ENCODE results near the gene CCDC154.
"Not testable (repeated sequence)": the region's sequence is repeated elsewhere in the genome, so short reads cannot be mapped to it uniquely, and the experiment has no call there.

CCDC154 gene

DNA sequence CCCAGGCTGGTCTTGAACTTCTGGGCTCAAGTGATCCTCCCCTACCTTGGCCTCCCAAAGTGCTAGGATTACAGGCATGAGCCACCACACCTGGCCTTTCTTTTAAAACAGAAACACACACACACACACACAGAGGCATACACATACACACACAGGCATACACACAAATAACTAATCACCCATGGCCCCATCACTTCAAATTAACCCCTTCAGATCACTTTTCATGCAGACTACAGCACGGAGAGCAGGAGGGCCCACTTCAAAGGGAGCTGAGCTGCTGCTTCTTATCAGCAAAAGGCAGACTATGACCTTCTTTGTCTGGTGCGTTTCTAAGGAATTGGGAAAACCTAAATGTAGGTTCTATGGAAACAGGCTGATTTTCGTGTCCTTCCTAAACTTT lies 28.6 kb upstream of the CCDC154 start:
- no peak for DNase-seq (ENCODE audit: low spot score)

DNA sequence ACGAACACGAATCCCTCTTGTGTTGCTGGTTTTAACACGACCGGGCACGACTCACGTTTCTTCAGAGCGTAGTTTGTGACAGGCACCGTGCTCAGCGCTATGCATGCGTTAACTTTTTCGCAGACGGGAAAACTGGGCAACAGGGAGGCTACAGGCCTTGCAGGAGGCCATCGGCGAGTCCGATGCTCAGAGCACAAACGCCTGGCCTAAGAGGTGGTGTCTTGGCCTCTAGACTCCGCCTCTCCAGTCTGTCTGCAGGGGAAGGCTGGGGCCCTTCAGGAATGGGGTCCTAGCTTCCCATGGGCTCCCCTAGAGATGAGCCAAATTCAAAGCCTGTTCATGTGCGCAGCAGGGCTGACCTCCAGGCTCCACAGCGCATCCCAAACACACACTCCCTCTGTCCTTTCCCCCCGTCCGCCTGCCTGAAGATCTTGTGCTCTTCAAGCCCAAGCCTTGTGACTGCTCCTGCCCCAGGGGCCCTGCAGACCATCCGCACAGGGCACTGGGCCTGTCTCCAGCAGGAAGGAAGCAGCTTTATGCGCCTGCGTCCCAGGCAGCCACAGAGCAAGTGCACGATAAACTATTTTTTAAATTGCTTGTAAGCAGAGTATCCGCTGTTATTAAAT lies 27.3 kb upstream of the CCDC154 start:
- DNase-seq (ENCODE audit: low spot score), result no peak

DNA sequence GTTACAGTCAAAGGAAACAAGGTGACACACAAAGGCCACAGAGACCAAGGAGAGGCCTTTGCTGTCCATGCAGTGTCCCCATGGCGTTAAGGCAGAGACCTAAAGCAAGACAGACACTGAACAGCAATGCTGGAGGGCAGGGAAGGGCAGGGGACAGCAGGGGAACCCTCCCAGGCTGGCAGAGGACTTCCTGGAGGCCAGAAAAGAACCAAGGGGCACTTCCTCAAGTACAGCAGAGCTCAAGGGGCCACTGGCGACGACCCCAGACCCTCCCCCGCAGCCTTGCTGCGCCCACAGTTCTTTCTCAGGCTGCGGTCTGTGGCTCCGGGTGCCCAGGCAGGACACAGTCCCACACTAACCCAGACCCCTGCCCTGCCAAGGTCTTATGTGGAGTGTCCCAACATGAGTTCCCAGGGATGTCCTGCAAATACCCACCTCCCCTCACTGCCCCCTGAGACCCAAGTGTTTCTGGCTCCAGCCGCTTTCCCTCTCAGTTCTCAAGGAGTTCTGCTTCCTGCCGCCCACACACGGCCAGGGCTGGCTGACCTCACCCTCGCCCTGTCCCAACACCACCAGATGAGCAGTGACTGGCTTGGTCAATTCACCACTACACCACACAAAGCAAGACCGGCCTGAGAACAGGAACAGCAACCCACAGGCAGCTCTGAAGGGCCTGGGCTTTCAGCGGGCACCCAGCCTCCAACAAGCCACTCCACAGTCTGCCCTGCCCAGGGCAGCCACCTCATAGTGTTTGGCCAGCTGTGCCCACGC lies 26.3 kb upstream of the CCDC154 start:
- DNase-seq (ENCODE audit: low spot score), result no peak

DNA sequence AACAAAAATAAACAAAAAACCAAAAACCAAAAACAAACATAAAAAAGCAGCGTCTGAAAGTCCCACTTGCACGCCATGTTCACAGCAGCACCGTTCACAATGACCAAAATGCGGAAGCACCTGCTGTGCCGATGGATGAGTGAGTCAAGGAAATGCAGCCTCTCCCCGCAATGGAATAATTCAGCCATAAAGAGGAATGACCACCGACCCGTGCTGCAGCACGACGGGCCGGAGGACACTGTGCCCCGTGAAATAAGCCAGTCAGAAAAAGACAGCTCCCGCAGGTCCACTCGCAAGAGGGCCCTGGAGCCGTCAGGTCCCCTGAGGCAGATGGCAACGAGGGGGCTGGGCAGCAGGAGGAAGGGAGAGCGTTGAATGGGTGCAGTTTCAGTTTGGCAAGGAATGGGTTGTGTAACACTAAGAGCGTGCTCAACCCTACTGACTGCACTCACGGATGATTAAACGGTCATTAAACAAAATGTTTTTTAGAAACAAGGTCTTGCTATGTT lies 25.4 kb upstream of the CCDC154 start:
- DNase-seq (ENCODE audit: low spot score), result no peak

DNA sequence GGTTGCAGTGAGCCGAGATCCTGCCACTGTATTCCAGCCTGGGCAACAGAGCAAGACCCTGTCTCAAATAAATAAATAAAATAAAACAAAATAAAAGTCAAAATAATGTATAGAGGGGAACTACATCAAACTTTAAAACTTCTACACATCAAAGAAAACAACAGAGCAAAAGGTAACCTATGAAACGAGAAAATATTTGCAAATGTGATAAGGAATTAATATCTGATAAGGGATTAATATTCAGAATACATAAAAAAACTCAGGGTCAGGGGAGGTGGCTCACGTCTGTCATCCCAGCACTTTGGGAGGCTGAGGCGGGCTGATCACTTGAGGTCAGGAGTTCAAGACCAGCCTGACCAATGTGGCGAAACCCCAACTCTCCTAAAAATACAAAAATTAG lies 24.8 kb upstream of the CCDC154 start:
- DNase-seq (ENCODE audit: low spot score), result not testable (repeated sequence)

DNA sequence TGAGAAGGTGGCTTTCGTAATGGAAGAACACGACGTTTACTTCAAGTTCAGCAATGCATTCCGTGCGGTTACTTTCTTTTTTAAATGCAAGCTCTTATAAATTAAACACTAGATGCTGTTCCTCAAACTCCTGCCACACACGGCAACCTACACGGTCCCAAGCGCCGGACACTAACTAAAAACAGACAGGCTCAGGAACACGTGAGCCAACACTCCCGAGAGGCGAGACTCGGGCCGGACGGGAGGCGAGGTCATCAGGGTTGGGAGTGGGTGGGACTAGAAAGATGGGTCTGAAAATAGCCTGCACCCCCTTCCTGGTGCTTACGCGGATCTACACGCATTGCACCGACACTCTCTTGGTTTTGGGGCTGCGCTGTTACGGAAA lies 24.1 kb upstream of the CCDC154 start:
- no peak for DNase-seq (ENCODE audit: low spot score)

DNA sequence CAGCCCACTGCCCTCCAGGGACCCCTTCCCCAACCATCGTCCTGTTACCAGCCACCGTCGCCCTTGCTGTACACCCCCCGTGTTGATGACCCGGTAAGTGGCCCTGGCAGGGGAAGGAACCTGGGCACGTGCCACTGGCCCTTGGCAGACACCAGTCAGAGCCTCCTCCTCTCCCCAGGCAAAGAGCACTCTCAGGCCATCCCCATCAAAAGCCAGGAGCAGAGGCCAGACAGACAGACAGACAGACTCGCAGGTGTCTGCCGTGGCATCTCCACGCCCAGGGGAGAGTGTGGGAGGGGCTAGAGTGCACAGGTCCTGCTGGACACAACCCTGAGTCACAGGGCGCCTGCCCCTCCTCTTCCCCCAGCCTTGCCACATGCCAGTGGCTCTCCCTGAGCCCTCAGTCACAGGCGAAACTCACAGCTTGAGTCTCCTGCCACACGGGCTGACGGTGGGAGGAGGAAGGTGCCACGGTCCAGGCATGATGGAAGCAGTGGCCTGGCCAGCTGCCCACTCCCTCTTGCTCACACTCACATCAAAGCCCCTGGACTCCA lies 22.7 kb upstream of the CCDC154 start:
- DNase-seq (ENCODE audit: low spot score), result no peak

DNA sequence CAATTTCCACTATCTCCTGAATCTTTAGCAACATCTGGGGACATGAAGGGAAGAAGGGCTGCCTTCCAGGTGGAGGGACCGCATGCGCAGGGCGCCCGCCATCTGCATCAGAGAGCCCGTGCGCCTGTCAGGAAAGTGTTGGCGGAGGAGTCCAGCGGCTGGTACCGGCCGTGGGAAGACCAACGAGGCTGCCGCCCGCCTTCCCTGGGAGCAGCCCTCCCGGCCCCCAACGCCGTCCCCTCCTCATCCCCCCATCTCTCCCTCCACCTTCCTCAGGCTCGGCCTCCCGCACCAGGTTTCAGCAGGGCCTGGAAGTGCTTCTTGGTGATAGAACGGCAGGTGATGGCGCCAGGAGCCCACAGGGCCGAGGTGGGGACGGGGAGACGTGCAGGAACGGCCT lies 21.7 kb upstream of the CCDC154 start:
- no peak for DNase-seq (ENCODE audit: low spot score)

DNA sequence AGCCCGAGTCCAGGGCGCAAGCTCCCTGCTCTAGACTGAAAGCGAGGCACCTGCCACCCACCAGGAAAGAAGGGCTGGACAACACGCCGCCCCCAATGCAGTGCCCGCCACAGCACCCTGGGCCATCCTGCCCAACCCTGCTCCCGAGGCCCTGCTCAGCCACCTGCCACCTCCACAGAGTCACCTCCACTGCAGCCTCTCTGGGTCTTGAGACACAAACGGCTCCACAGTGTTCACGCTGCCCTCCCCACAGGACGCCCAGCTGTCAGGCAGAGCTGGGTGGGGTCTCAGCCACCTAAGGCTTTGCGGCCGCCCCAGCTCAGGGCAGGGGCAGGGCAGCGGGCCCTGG lies 21.2 kb upstream of the CCDC154 start:
- DNase-seq (ENCODE audit: low spot score), result no peak

DNA sequence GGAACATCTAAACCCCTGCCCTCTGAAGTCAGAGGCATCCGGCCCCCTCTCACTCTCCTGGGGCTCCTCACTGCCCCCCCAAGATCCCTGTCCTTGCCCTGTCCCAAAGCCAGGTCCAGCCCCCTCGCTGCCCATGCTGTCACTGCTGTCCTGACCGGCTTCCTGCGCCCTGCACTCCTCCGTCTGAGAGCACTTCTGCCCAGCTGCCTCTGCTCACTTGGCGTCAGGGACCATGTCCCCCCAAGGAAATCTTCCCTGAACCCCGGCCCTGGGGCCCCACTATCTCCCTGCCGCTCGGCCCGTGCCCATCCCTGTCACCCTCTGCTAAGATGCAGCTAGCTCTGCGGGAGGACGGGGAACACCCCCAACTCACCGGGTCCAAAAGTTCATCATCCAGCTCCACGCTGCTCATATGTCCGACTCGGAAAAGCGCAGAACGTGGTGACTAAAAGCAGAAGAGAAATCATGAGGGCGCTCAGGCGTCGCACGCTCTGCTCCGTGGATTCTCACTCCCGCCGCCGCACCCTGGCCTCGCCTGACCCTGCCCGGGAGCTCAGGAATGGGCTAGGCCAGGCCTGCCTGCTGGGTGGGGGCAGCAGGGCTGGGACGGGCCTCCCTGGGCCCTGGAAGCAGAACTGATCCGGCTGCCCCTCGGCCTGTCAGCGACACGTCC lies 20.7 kb upstream of the CCDC154 start:
- DNase-seq (ENCODE audit: low spot score), result no peak

DNA sequence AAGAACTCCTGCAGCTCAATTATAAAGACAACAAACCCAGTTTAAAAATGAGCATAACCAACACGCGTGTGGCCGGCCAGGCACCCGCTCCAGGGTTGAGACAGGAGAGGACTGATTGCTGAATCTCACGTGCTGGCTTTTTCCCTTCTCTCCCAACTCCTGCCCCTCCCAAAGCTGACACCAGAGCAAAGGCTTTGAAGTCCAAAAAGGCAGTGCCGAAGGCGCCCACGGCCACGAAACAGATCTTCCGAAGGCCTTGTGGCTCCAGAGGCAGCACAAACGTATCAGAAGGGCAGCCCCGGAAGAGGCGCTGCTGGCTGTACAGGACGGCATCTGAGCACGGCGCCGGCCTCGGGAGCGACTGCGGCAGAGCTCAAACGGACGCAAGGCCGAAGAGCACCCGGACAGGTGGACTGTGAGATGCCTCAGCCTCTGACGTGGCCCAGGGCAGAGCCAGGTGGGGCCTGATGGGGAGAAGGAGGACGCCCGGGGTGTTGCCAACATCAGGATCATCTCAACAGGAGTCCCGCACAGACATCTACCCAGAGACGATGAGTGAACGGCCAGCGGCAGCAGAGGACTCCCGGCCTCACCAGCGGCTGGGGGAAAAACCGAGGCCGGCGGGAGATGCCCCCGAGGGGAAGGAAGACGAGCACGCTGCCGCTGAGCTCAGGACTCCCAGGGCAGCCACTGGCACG lies 20.0 kb upstream of the CCDC154 start:
- DNase-seq (ENCODE audit: low spot score), result no peak

DNA sequence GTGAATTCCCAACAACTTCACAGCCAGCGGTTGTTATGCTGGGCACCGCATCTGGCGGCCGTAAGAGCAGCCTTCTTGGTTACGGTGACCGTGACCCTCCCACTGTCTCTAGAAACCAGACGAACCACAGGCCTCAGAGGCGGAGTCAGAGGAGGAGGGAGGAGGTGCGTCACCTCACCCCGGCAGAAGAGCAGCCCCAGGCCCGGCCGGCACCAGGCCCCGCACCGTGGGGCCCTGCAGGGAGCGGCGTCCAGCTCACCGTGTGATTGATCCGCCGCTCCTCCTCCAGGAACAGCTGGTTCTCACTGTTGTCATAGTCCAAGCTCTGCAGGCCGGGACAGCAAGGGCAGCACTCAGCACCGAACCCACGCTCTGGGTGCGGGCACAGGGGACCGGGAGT lies 16.8 kb upstream of the CCDC154 start:
- DNase-seq (ENCODE audit: low spot score), result no peak

DNA sequence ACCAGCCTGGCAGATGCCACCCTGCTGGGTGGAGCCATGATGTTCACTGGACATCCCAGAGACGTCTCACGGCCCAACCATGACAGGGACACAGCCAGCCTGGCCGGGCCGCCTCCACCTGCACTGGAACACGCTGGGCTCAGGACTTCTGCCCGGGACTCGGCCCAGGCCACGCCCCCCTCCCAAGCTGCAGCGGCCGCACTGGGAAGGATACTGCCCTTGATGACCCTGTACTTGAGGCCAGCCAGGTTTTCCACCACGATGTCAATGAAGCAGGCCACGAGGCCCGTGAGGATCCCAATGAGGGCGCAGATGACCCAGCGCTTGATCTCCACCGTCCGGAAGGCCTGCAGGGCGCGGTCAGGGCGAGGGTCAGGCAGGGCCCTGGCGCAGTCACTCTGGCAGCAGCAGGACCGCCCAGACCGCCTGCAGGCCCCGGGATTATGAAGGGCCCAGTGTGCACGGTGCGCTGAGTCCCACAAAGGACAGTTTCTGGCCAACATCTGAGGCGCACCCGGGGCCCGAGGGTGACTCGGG lies 16.3 kb upstream of the CCDC154 start:
- DNase-seq (ENCODE audit: low spot score), result no peak

DNA sequence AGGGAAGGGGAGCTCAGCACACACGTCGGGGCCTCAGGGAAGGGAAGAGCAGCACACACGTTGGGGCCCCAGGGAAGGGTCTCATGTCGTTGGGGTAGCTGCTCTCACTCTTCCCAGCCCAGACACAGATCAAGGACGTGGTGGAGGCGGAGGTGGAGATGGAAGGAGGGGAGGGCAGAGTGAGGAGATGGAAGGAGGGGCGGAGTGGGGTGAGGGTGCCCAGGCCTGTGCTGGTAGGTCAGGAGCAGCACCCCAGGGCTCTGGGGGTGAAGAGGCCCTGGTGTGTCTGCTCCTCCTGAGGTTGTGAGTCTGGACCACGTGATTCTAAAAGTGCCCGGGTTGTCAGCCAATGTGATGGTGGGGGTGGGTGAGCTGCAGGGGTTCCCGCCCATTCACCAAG lies 15.6 kb upstream of the CCDC154 start:
- DNase-seq (ENCODE audit: low spot score), result no peak

DNA sequence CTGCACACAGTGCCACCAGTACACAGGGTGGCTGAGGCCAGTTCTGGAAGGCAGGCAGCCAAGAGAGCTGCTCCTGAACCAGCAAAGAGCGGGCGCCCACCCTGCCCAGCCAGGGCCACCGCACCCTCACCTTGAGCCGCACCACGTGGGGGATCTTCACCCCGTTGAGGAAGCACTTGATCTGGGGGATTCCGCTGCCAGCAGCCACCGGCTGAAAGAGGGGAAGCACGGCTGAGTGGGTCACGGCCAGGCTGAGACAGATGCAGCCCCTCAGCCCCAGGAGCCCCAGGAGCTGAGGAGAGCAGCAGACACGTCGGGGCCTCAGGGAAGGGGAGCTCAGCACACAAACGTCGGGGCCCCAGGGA lies 14.6 kb upstream of the CCDC154 start:
- DNase-seq (ENCODE audit: low spot score), result no peak

DNA sequence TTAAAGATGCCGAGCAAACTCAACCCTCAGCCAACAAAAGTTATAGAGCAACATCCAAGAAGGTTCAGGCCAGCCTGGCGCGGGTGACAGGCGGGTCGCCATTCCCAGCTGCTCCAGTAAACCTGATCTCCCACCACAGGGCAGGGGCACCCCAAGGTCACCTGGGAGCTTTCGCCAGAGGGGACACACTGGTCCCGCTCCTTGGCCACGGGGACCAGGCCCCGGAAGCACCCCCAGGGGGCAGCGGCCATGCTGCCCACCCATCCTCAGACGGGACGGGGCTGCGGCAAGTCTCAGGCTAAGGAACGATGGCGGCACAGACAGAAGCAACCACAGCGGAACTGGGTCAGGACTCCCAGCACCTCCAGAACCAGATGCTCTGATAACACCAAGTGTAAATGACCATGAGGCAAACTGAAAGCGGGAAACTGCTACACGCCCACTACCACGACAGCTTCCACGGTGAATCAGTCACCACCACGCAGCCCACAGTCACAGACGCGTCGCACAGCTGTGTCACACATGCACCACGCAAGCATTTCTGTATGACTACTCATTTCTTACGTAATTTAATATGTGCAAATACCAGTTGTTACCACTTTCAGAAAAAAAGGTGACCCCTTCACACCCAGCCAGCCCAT lies 14.1 kb upstream of the CCDC154 start:
- DNase-seq (ENCODE audit: low spot score), result no peak

DNA sequence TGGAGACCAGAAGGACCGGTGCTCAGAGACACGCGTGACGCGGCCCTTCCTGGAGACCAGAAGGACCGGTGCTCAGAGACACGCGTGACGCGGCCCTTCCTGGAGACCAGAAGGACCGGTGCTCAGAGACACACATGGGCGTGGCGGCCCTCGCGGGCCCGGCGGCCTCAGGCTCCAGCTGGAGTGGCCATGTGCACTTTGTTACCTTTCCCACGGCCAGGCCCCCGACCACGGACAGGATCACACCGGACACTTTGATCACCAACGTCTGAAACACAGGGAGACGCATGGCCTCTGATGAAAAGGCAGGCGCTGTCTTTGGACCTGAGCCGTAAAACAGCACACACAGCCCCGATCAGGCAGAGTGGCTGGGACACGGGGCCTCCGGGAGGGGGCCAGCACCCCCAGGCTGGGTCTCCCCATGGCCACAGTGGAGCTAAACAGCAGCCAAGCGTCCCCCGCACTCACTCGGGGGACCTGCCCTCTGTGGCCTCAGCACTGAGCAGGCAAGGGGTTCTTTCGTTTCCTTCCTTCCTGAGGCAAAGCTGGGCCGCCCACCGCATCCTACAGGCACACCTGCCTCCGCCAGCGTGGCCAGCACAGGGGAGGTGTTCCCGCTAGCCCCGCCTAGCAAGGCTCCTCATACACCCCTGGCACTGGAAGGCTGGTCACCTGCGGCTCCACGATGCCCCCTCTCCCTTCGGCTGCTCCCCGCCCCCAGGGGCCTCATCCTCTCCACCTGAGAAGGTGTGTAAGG lies 13.3 kb upstream of the CCDC154 start:
- DNase-seq (ENCODE audit: low spot score), result no peak

DNA sequence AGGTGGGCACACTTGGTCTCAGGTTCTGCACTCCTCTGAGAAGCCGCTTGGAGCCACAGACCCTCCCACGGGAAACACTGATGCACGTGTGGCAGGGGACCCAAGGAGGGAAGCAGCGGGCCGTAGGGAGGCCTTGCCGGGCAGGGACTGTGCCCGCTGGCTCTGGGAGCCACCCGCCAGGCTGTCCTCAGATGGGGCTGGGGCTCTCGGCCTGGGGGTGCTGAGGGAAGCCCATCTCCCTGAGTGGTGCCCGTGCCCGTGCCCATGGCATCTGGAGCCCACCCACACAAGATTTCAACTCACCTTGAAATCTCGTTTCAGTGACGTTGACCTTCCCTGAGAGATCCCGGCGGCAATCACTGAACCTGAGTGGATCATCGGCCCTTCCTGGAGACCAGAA lies 12.6 kb upstream of the CCDC154 start:
- DNase-seq (ENCODE audit: low spot score), result no peak

DNA sequence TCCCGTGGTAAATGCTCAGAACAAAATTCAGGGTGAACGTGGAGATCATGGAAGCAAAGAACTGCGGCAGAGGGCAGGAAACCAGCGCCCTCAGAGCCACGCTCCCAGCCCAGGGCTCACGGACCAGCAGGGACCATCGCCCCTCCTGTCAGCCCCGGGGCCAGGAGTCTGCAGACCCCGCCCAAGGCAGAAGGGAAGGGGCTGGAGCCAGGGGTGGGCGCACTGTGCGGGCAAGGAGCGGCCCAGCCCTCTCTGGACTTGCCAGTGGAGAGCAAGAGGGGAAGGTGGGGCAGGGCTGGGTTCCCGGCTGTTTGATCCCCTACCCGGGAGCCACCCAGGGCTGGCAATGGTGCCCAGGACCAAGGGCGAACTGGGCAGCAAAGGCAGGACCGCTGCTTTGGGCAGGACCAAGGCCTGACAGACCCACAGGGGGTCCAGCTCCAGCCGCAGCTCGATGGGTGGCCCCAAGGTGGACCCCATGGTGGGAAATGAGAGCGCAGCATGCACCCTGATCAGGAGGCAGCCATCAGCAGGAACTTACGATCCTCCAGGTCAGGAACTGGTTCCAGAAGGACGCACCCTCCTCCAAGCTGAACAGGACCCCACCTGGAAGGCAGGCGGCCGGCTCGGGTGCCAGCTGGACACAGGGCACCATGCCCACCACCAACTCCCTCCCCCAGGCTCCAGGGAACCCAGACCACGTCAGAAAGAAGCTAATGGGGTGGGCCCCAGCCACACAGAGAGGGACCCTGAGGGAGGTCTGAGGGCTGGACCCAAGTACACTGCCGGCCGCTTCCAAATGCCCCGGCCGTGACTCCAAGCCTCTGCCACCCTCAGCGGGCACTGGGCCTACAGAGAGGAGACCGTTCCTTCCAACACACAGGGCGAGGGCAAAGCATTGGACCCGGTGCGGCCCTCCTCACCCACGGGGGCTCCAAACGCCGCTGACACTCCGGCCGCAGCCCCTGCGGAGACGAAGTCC lies 11.1 kb upstream of the CCDC154 start:
- no peak for DNase-seq (ENCODE audit: low spot score)

DNA sequence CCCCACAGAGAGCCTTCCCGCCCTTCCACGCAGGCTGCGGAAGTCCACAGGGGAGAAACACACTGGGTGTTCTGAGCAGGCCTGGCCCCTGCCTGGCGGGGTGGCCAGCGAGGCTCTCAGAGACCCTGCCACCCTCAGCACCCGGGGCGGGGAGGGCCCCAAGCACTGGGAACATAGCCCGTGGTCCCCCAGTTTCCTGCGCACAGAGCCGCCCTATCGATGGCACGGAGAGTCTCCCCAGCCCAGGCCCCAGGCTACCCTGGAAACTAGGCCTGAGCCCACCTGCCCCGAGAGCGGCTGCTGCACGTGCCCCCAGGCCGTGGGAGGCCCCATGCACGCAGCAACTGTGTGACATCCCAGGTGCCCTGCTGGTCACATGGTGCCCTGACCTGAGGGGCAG lies 10.2 kb upstream of the CCDC154 start:
- no peak for DNase-seq (ENCODE audit: low spot score)
